PC-3 (cell line): Measurements from ENCODE around the gene TLE3. TPM values are rescaled to one million over a fixed set of nuclear protein-coding genes. Genes with fewer than 3 reads are reported as not detected.

Source experiments
- ATAC-seq: fragments of 200-7000 bp; cut with Tn5 transposase; 2 replicates; pipeline ENCODE4 v1.9.1; 2020; ENCODE audit warnings: mild to moderate bottlenecking, moderate library complexity
- BruUV-seq: library from RNA; stranded (reverse); fragments of 400-500 nt; replicated peaks from 2 replicates; lab custom pipeline; 2021; lab: Mats Ljungman, UMichigan
- CTCF ChIA-PET: fragments of 300-600 bp; sonication (Branson Sonifier 250); formaldehyde crosslinking; loops from one replicate; lab custom pipeline; 2022; ENCODE audit warnings: antibody characterized with exemption; lab: Charles Lee
- POLR2A ChIA-PET: fragments of 300-600 bp; sonication (Branson Sonifier 250); formaldehyde crosslinking; loops from one replicate; lab custom pipeline; 2022; ENCODE audit warnings: antibody characterized with exemption; ENCODE audit not compliant: unreplicated experiment; lab: Charles Lee
- DNase-seq: peaks from one replicate; pipeline ENCODE4 v3.0.0-alpha.2; 2015
- H2AFZ ChIP-seq: fragments of 300-600 bp; sonication (generic); 2 replicates; pipeline ENCODE4 v1.6.0; 2016; ENCODE audit warnings: antibody characterized with exemption, low read length
- H3F3A ChIP-seq: fragments of 300-600 bp; sonication (generic); one replicate; pipeline ENCODE4 v1.6.0; 2017; ENCODE audit warnings: antibody characterized with exemption, low read length, control low read depth, mild to moderate bottlenecking; ENCODE audit not compliant: unreplicated experiment
- H3K27ac ChIP-seq: fragments of 300-600 bp; sonication (generic); 2 replicates; pipeline ENCODE4 v1.5.1; 2016; ENCODE audit warnings: mild to moderate bottlenecking, low read length
- H3K27me3 ChIP-seq: fragments of 300-600 bp; sonication (generic); 2 replicates; pipeline ENCODE4 v1.6.1; 2016; ENCODE audit warnings: low read length, mixed read lengths
- H3K36me3 ChIP-seq: fragments of 300-600 bp; sonication (generic); 2 replicates; pipeline ENCODE4 v1.6.1; 2016; ENCODE audit warnings: low read depth, mixed run types, low read length, mixed read lengths
- H3K4me1 ChIP-seq: fragments of 300-600 bp; sonication (generic); 2 replicates; pipeline ENCODE4 v1.5.1; 2016; ENCODE audit warnings: low read length; ENCODE audit not compliant: insufficient read depth
- H3K4me2 ChIP-seq: fragments of 300-600 bp; sonication (generic); 2 replicates; pipeline ENCODE4 v1.6.0; 2016; ENCODE audit warnings: low read length
- H3K4me3 ChIP-seq: fragments of 300-600 bp; sonication (generic); 2 replicates; pipeline ENCODE4 v1.5.1; 2016; ENCODE audit warnings: mild to moderate bottlenecking, low read length, mixed read lengths
- H3K79me2 ChIP-seq: fragments of 300-600 bp; sonication (generic); 2 replicates; pipeline ENCODE4 v1.6.1; 2017; ENCODE audit warnings: low read length, mixed read lengths
- H3K9ac ChIP-seq: fragments of 300-600 bp; sonication (generic); 2 replicates; pipeline ENCODE4 v1.6.0; 2016; ENCODE audit warnings: mild to moderate bottlenecking, low read length
- H3K9me2 ChIP-seq: fragments of 300-600 bp; sonication (generic); replicated peaks from 2 replicates; pipeline ENCODE4 v1.6.1; 2016; ENCODE audit warnings: mixed run types, low read length, mixed read lengths
- H3K9me3 ChIP-seq: fragments of 300-600 bp; sonication (generic); 2 replicates; pipeline ENCODE4 v1.6.1; 2016; ENCODE audit warnings: low read length, mixed read lengths
- H4K20me1 ChIP-seq: fragments of 300-600 bp; sonication (generic); 2 replicates; pipeline ENCODE4 v1.6.1; 2016; ENCODE audit warnings: low read length, mixed read lengths
- EZH2 ChIP-seq: fragments of 300-600 bp; sonication (generic); IDR thresholded peaks from one replicate; pipeline ENCODE4 v1.6.1; 2017; ENCODE audit warnings: antibody characterized with exemption, mild to moderate bottlenecking, low read length; ENCODE audit not compliant: unreplicated experiment
- EZH2phosphoT487 ChIP-seq: fragments of 300-600 bp; sonication (generic); IDR thresholded peaks from 2 replicates; pipeline ENCODE4 v1.6.1; 2018; ENCODE audit warnings: mild to moderate bottlenecking, antibody characterized with exemption, low read length, borderline replicate concordance
- intact Hi-C: fragments of 100-400 bp; cut with micrococcal nuclease; formaldehyde crosslinking; loops from 2 replicates; pipeline ENCODE4 v1.9.0; 2023
- total RNA-seq: library from RNA; depleted of rRNA; stranded (reverse); fragments of >200 nt; gene quantifications from 2 replicates; pipeline ENCODE4 v1.2.3, GENCODE V29; 2014
- TF ChIP-seq, protein P1 (sequence below): fragments of 300-600 bp; sonication (generic); conservative IDR thresholded peaks from 2 replicates; pipeline ENCODE4 v1.5.1; 2017; ENCODE audit warnings: antibody characterized with exemption, low read depth, mild to moderate bottlenecking, low read length

TLE3 gene
- total RNA-seq, 1 experiment from 2014 or later, result 72.5 TPM

DNA sequence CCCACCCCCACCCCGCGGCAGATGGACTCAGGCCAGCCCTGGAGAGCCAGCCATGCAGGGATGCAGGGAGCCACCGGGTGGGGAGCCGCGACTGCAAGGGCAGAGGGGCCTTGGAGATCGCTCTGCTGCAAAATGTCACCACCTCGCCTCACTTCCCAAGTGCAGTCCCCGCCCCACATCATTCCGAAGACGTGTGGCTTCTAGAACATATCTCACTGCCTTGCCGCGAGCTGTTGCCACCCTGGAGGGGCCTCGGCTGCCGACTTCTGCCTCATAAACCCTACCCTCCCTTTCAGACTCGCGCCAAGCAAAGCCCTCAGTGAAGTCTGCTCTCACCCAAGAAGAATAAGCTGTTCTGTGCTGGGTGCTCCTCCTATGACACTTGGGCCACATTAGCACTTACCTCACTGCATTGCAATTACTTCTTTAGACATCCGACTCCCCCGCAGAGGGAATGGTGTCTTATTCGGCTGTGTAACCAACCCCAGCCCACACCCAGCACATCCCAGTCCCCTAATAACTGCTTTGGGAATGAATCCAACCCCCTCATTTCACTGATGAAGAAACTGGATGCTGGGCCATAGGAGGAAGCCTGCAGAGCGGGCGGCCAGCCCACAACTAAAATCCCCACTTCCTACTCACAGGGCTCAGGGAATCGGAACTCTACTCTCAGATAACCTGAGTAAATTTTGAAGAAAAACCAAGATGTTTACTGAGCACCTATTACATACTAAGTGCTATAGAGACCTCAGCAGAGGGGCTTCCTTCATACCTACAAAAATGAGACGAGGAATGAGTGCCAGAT, 8.6 kb downstream of the TLE3 start:
- Histone ChIP-seq H3K4me2 (no peak overlapping the region), H3F3A (no peaks in the 10 kb centered on the region), H3K27me3 (no peaks in the 10 kb centered on the region), H3K9me3 (no peaks in the 10 kb centered on the region), H3K9me2 (no peaks in the 10 kb centered on the region), H2AFZ (no peak overlapping the region), H3K9ac (no peak overlapping the region), H3K4me1 (peaks cover 34% of the 10 kb centered on the region), H3K27ac (no peak overlapping the region), H4K20me1 (peaks cover 86% of the 10 kb centered on the region), H3K36me3 (peaks cover 77% of the 10 kb centered on the region), H3K79me2 (peaks cover 92% of the 10 kb centered on the region), H3K4me3 (no peak overlapping the region)
- intact Hi-C loops, result no loop called here
- no peak for ATAC-seq
- BruUV-seq, result no TSS peak
- CTCF ChIA-PET, result no interaction called here
- TF ChIP-seq EZH2 (no peak), EZH2phosphoT487 (no peak)
- TF ChIP-seq, protein P1, sequence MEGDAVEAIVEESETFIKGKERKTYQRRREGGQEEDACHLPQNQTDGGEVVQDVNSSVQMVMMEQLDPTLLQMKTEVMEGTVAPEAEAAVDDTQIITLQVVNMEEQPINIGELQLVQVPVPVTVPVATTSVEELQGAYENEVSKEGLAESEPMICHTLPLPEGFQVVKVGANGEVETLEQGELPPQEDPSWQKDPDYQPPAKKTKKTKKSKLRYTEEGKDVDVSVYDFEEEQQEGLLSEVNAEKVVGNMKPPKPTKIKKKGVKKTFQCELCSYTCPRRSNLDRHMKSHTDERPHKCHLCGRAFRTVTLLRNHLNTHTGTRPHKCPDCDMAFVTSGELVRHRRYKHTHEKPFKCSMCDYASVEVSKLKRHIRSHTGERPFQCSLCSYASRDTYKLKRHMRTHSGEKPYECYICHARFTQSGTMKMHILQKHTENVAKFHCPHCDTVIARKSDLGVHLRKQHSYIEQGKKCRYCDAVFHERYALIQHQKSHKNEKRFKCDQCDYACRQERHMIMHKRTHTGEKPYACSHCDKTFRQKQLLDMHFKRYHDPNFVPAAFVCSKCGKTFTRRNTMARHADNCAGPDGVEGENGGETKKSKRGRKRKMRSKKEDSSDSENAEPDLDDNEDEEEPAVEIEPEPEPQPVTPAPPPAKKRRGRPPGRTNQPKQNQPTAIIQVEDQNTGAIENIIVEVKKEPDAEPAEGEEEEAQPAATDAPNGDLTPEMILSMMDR, result no peak
- POLR2A ChIA-PET, result no interaction called here
- DNase-seq, result no peak

- Histone ChIP-seq H3K4me1 (peaks cover 29% of the 10 kb centered on the region), H3K9ac (no peak overlapping the region), H3F3A (no peaks in the 10 kb centered on the region), H3K27me3 (no peaks in the 10 kb centered on the region), H3K79me2 (peaks cover 93% of the 10 kb centered on the region), H2AFZ (no peak overlapping the region), H3K27ac (no peak overlapping the region), H3K4me2 (no peak overlapping the region), H3K36me3 (peaks cover 82% of the 10 kb centered on the region), H4K20me1 (peaks cover 88% of the 10 kb centered on the region), H3K9me3 (no peaks in the 10 kb centered on the region), H3K9me2 (no peaks in the 10 kb centered on the region), H3K4me3 (no peak overlapping the region)
- ChIA-PET CTCF (no interaction called here), POLR2A (no interaction called here)
- BruUV-seq, result no TSS peak
- intact Hi-C loops, result no loop called here
- DNase-seq (no peak), ATAC-seq (no peak)
- TF ChIP-seq EZH2phosphoT487 (no peak), EZH2 (no peak)
- TF ChIP-seq, protein P1, result no peak
These were observed 9.3 kb downstream of the TLE3 start for GRCh38 chr15:70088455-70088854.

DNA sequence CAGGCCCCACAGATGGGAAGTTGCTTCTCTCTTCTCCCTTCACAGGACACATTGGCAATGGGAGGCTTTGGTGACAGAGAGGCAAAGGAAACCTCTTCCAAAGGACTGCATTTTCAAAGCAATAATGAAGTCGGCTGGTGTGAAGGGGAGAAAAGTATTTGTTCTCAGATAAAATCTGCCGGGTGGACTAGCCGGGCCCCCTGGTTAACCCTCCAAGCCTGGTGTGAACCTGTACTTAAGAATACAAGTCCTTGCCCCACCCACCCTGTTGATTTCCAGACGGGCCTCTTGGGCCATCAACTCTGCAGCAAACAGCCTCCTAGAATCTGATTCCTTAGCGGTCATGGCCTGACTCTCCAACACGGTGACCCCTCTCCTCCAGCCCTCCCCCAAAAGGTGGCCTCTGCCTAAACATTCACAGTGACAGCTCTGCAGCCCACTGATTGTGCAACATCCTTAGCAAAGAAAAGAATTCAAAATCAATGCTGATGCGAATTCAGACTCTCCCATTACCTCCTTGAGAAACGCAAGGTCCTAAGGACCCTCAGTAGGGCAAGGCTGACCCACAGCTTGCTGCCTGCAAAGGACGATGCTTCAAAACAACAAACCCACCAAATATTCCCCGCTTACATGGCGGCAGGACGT, 9.9 kb downstream of the TLE3 start:
- no peaks in the 10 kb centered on the region for H3K27me3 ChIP-seq
- TF ChIP-seq EZH2phosphoT487 (no peak), EZH2 (no peak)
- TF ChIP-seq, protein P1, result no peak
- H3K4me2 ChIP-seq, result no peak overlapping the region
- intact Hi-C loops, result no loop called here
- ChIA-PET CTCF (no interaction called here), POLR2A (no interaction called here)
- H3K9me3 ChIP-seq, result no peaks in the 10 kb centered on the region
- no peak overlapping the region for H3K27ac ChIP-seq
- H3K4me1 ChIP-seq, result peaks cover 23% of the 10 kb centered on the region
- no peak overlapping the region for H3K9ac ChIP-seq
- H3K79me2 ChIP-seq, result peaks cover 88% of the 10 kb centered on the region
- ATAC-seq (no peak), DNase-seq (no peak)
- no peaks in the 10 kb centered on the region for H3F3A ChIP-seq
- H3K36me3 ChIP-seq, result peaks cover 78% of the 10 kb centered on the region
- no TSS peak for BruUV-seq
- H4K20me1 ChIP-seq, result peaks cover 83% of the 10 kb centered on the region
- H3K9me2 ChIP-seq, result no peaks in the 10 kb centered on the region
- no peak overlapping the region for H2AFZ ChIP-seq
- H3K4me3 ChIP-seq, result no peak overlapping the region
